ENCODE results near the gene GNAT1. TPM values are rescaled to one million over a fixed set of nuclear protein-coding genes. Genes with fewer than 3 reads are reported as not detected.

GNAT1 gene
- polyA plus RNA-seq, 1 donor (not counting 4 experiments of a cell fraction or from before 2014, with no cell fraction given) = 0.12 TPM

- H3K4me2 ChIP-seq (ENCODE audit: control insufficient read depth, extremely low read depth, insufficient read depth, low read depth, low read length) = no peak overlapping the region
- no peak overlapping the region for H3K4me3 ChIP-seq (ENCODE audit: control insufficient read depth in 2 of 3, extremely low read depth in 1 of 3, insufficient read depth in 2 of 3, low read depth in 1 of 3, low read length in 3 of 3)
- no peak overlapping the region for H3K27ac ChIP-seq (ENCODE audit: control insufficient read depth, insufficient read depth, low read length)
- no peak for DNase-seq (ENCODE audit: low read depth, low spot score)
- H3K36me3 ChIP-seq (ENCODE audit: control insufficient read depth in 2 of 2, extremely low read depth in 1 of 2, insufficient read depth in 2 of 2, low read length in 2 of 2) = no peaks in the 10 kb centered on the region
- H3K9ac ChIP-seq (ENCODE audit: control insufficient read depth, extremely low read depth, insufficient read depth, low read length) = no peak overlapping the region
- H3K9me3 ChIP-seq (ENCODE audit: control insufficient read depth, low read depth, low read length) = no peaks in the 10 kb centered on the region
- H3K4me1 ChIP-seq (ENCODE audit: control insufficient read depth, extremely low read depth, insufficient read depth, low read length) = peaks cover 12% of the 10 kb centered on the region
- dilution Hi-C loops (cut with MboI; ENCODE audit: extremely low pct_ligation_motif_present, low sequenced_read_pairs) = no loop called here
- H3K27me3 ChIP-seq (ENCODE audit: control insufficient read depth, extremely low read depth, insufficient read depth, low read length) = peaks cover 4% of the 10 kb centered on the region
- no peak for FAIRE-seq
- H3K9me1 ChIP-seq (ENCODE audit: control insufficient read depth, extremely low read depth, insufficient read depth, low read length) = no peaks in the 10 kb centered on the region
- no peak for TF ChIP-seq EZH2 (IDR thresholded peaks at IDR 0.05; ENCODE audit: low read length)
- TF ChIP-seq, protein P1, sequence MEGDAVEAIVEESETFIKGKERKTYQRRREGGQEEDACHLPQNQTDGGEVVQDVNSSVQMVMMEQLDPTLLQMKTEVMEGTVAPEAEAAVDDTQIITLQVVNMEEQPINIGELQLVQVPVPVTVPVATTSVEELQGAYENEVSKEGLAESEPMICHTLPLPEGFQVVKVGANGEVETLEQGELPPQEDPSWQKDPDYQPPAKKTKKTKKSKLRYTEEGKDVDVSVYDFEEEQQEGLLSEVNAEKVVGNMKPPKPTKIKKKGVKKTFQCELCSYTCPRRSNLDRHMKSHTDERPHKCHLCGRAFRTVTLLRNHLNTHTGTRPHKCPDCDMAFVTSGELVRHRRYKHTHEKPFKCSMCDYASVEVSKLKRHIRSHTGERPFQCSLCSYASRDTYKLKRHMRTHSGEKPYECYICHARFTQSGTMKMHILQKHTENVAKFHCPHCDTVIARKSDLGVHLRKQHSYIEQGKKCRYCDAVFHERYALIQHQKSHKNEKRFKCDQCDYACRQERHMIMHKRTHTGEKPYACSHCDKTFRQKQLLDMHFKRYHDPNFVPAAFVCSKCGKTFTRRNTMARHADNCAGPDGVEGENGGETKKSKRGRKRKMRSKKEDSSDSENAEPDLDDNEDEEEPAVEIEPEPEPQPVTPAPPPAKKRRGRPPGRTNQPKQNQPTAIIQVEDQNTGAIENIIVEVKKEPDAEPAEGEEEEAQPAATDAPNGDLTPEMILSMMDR (optimal IDR thresholded peaks at IDR 0.05 in 1 of 3, IDR thresholded peaks at IDR 0.05 in 1 of 3, conservative IDR thresholded peaks at IDR 0.05 in 1 of 3; ENCODE audit: extremely low read depth in 1 of 3, insufficient read depth in 2 of 3, low read length in 3 of 3) = no peak
- no peak overlapping the region for H2AFZ ChIP-seq (ENCODE audit: control insufficient read depth, low read length)
- no peaks in the 10 kb centered on the region for H3K79me2 ChIP-seq (ENCODE audit: control insufficient read depth, insufficient read depth, low read length)
- no peaks in the 10 kb centered on the region for H4K20me1 ChIP-seq (ENCODE audit: control insufficient read depth, extremely low read depth, insufficient read depth, low read length)
Observed at GRCh38 chr3:50222169-50222528, 30.7 kb downstream of the GNAT1 start.

- H3K27ac ChIP-seq (ENCODE audit: control insufficient read depth, insufficient read depth, low read length) = no peak overlapping the region
- DNase-seq (ENCODE audit: low read depth, low spot score) (no peak), FAIRE-seq (no peak)
- no peak for TF ChIP-seq EZH2 (IDR thresholded peaks at IDR 0.05; ENCODE audit: low read length)
- TF ChIP-seq, protein P1 (optimal IDR thresholded peaks at IDR 0.05 in 1 of 3, IDR thresholded peaks at IDR 0.05 in 1 of 3, conservative IDR thresholded peaks at IDR 0.05 in 1 of 3; ENCODE audit: extremely low read depth in 1 of 3, insufficient read depth in 2 of 3, low read length in 3 of 3) = peak in 1 of 3 experiments; percentile 3
- peaks cover 4% of the 10 kb centered on the region for H3K27me3 ChIP-seq (ENCODE audit: control insufficient read depth, extremely low read depth, insufficient read depth, low read length)
- peaks cover 15% of the 10 kb centered on the region for H3K4me1 ChIP-seq (ENCODE audit: control insufficient read depth, extremely low read depth, insufficient read depth, low read length)
- H3K79me2 ChIP-seq (ENCODE audit: control insufficient read depth, insufficient read depth, low read length) = no peaks in the 10 kb centered on the region
- no peaks in the 10 kb centered on the region for H3K36me3 ChIP-seq (ENCODE audit: control insufficient read depth in 2 of 2, extremely low read depth in 1 of 2, insufficient read depth in 2 of 2, low read length in 2 of 2)
- no peaks in the 10 kb centered on the region for H4K20me1 ChIP-seq (ENCODE audit: control insufficient read depth, extremely low read depth, insufficient read depth, low read length)
- no peak overlapping the region for H3K4me3 ChIP-seq (ENCODE audit: control insufficient read depth in 2 of 3, extremely low read depth in 1 of 3, insufficient read depth in 2 of 3, low read depth in 1 of 3, low read length in 3 of 3)
- H3K9me1 ChIP-seq (ENCODE audit: control insufficient read depth, extremely low read depth, insufficient read depth, low read length) = no peaks in the 10 kb centered on the region
- H2AFZ ChIP-seq (ENCODE audit: control insufficient read depth, low read length) = no peak overlapping the region
- H3K9ac ChIP-seq (ENCODE audit: control insufficient read depth, extremely low read depth, insufficient read depth, low read length) = no peak overlapping the region
- H3K9me3 ChIP-seq (ENCODE audit: control insufficient read depth, low read depth, low read length) = no peaks in the 10 kb centered on the region
- no peak overlapping the region for H3K4me2 ChIP-seq (ENCODE audit: control insufficient read depth, extremely low read depth, insufficient read depth, low read depth, low read length)
- dilution Hi-C loops (cut with MboI; ENCODE audit: extremely low pct_ligation_motif_present, low sequenced_read_pairs) = no loop called here
Observed at GRCh38 chr3:50224639-50225038, 33.2 kb downstream of the GNAT1 start.
